Measurements from ENCODE around the gene POLR3G.

Gene POLR3G, protein sequence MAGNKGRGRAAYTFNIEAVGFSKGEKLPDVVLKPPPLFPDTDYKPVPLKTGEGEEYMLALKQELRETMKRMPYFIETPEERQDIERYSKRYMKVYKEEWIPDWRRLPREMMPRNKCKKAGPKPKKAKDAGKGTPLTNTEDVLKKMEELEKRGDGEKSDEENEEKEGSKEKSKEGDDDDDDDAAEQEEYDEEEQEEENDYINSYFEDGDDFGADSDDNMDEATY

DNA sequence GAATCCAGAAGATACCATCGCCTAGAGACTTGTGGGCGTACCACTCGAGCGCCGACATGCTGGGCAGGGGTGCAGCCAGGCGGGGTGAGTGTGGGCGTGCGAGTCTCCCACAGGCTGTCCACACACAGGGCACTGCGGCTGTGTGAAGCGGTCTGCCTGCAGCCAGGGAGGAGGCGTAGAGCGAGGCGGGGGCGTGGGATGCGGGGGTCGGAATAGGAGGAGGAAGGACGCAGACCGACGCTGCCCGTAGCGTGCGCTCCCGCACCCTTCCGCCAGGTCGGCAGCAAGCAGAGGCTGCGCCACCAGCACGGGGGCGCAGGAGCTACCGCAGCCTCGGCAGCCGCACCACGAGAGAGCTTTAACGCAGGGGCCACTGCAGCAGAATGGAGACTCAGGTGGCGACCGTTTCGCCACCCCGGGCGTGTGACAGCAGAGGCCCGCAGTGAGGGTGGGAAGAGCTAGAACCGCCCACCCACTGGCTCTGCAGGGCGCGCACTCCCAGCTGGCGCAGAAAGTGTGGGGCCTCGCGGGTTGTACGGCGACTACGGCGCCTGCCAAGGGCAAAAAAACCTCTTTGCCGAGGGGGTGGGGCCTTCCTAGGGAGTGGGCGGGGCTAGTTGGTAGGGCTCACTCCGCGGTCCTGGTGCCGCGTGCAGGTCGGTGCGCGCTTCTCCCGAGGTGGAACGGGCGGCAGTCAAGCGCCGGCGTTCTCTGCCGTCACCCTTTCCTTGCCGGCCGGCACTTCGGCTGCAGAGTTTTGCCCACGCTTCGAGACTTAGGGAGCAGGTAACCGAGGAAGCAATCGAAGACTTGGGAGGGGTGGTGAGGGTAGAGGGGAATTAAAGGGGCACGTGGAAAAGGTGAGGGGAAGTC lies at the start of gene POLR3G, which contains the start of gene MBLAC2:
TSS of gene POLR3G (plus strand) at position 630 of the 873 bp plus-strand sequence. CDS start 10,704 bp downstream, outside the sequence.
TSS of gene MBLAC2 (minus strand) at position 537 of the 873 bp plus-strand sequence. CDS start at position 58, 479 bp downstream.
- H3K4me3 ChIP-seq (replicated peaks; ENCODE audit: low read depth, low read length): peak within 1 kb of the TSS; percentile 58
- TF ChIP-seq, protein P1, sequence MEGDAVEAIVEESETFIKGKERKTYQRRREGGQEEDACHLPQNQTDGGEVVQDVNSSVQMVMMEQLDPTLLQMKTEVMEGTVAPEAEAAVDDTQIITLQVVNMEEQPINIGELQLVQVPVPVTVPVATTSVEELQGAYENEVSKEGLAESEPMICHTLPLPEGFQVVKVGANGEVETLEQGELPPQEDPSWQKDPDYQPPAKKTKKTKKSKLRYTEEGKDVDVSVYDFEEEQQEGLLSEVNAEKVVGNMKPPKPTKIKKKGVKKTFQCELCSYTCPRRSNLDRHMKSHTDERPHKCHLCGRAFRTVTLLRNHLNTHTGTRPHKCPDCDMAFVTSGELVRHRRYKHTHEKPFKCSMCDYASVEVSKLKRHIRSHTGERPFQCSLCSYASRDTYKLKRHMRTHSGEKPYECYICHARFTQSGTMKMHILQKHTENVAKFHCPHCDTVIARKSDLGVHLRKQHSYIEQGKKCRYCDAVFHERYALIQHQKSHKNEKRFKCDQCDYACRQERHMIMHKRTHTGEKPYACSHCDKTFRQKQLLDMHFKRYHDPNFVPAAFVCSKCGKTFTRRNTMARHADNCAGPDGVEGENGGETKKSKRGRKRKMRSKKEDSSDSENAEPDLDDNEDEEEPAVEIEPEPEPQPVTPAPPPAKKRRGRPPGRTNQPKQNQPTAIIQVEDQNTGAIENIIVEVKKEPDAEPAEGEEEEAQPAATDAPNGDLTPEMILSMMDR (IDR thresholded peaks at IDR 0.05; ENCODE audit: low read depth, low read length, missing control alignments): peak; percentile 30
- DNase-seq (ENCODE audit: extremely low read depth, low read depth): peak; percentile 71

DNA sequence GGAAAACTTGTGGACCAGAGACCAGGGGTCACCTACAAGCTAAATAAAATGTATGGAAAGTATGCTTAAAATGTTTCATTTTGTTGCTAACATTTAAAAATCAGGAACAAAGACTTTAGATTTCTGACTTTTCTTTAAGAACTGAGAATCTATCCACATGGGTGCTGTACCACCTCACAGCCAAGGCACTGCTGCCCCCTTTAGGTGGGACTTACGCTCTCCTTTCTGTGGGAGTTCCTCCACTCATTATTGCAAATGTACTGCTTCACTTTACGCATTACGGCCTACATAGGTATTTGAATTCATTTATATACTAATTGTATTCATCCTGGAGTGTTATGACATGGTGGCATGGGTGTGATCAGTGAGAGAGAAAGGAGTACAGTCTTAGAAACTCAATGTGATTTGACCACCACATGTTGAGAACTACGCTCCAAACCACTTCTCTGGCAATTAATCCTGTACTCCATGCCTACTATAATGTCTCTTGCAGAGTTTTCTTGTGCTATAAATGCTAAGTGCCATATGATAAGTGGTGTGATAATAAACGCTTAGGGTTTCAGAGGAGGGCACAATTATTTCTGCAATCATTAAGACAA lies 40.4 kb upstream of the POLR3G start:
- TF ChIP-seq, protein P1 (IDR thresholded peaks at IDR 0.05; ENCODE audit: low read depth, low read length, missing control alignments): peak; percentile 77
- no peak overlapping the region for H3K4me3 ChIP-seq (replicated peaks; ENCODE audit: low read depth, low read length)
- no peak for DNase-seq (ENCODE audit: extremely low read depth, low read depth)

DNA sequence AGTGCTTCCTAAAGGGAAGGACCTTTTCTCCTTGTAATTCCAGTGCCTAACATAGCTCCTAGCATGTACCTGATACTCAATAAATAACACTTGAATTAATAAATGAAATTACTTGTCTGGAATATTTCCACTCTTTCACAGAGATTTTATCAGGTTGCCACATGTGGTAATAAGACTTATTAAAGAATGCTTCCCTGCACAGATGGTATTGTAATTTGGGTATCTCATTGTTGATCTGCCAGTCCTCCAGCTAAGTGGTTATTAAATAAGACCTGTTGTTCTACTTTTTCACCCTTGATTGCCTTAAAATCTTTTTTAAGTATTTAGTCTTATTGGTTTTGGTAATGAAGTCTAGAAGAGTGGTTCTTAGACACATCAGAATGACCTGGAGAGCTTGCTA lies 37.0 kb upstream of the POLR3G start:
- no peak overlapping the region for H3K4me3 ChIP-seq (replicated peaks; ENCODE audit: low read depth, low read length)
- DNase-seq (ENCODE audit: extremely low read depth, low read depth): no peak
- TF ChIP-seq, protein P1 (IDR thresholded peaks at IDR 0.05; ENCODE audit: low read depth, low read length, missing control alignments): no peak

DNA sequence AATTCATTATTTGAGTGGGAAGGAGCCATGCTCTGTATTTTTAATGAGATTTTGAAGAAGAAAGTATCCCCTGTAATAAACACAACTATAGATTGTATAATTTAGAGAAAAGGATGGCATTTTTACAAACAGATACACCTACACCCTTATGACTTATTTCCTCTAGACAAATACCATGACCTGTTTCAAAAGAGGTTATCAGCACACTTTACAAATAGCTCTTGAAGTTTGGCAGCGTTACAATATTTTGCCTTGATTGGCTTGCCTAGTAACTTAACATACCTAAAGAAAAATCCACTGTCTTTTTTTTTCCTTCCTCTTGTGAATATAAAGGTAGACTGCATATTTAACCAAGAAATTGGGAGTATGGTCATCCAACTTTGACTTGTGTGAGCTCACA lies 36.6 kb upstream of the POLR3G start:
- H3K4me3 ChIP-seq (replicated peaks; ENCODE audit: low read depth, low read length): no peak overlapping the region
- TF ChIP-seq, protein P1 (IDR thresholded peaks at IDR 0.05; ENCODE audit: low read depth, low read length, missing control alignments): no peak
- no peak for DNase-seq (ENCODE audit: extremely low read depth, low read depth)

DNA sequence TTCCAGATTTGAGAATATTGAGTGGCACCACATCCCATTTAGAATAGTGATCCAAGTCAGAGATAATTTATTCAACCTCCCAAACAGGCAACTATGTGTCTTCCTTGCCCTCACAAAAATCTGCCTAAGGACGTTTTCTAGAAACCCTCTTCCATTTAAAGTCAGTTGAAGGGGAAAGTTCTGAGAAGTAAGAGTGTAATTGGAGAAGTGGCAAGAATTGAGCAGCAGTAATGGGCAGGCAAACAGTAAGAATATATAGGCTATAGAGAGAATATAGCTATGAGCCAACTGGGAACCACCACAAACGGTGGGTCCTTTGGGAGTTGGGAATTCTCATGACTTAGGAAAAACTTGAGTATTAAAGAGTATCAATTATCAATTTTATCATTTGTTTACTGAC lies 34.0 kb upstream of the POLR3G start:
- no peak for DNase-seq (ENCODE audit: extremely low read depth, low read depth)
- H3K4me3 ChIP-seq (replicated peaks; ENCODE audit: low read depth, low read length): no peak overlapping the region

DNA sequence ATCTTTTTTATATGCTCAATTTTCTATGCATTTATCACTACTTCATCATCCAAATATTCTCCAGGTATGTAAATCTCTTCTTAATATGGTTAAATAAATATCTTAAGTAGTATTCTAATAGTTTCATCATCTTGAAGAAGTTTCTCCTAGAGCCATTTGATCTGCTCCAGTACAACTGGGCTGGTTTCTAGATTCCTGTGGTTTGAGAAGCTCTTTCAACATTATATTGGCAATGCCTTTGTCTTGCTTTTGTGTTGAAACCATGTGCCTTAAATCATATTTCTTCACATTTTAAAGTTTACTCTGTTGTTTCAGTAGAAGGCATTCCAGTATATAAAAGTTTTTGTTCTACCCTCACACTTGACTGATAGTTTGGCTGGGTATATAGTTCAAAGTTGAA lies 27.7 kb upstream of the POLR3G start:
- no peak overlapping the region for H3K4me3 ChIP-seq (replicated peaks; ENCODE audit: low read depth, low read length)
- TF ChIP-seq, protein P1 (IDR thresholded peaks at IDR 0.05; ENCODE audit: low read depth, low read length, missing control alignments): no peak
- DNase-seq (ENCODE audit: extremely low read depth, low read depth): no peak

More for the DNA sequence above, 34.0 kb upstream of the POLR3G start:
- TF ChIP-seq, protein P1 (IDR thresholded peaks at IDR 0.05; ENCODE audit: low read depth, low read length, missing control alignments): no peak

All from HFF-Myc (cell line).